GM23338 (cell line): Measurements from ENCODE around the gene SDHAF1. TPM values are rescaled to one million over a fixed set of nuclear protein-coding genes. Genes with fewer than 3 reads are reported as not detected.
"Not testable (repeated sequence)": the region's sequence is repeated elsewhere in the genome, so short reads cannot be mapped to it uniquely, and the experiment has no call there.

Experiments used
- ATAC-seq: fragments of 200-7000 bp; cut with Tn5 transposase; 3 replicates; pipeline ENCODE4 v1.9.1; 2020
- DNase-seq: peaks from one replicate; pipeline ENCODE4 v3.0.0-alpha.2; 2015; ENCODE audit warnings: low spot score
- H2AFZ ChIP-seq: fragments of 200-600 bp; sonication (generic); 2 replicates; pipeline ENCODE4 v1.8.0; 2016; ENCODE audit warnings: antibody characterized with exemption, mild to moderate bottlenecking, moderate library complexity
- H3F3A ChIP-seq: fragments of 200-600 bp; sonication (generic); replicated peaks from 2 replicates; pipeline ENCODE4 v1.8.0; 2017; ENCODE audit warnings: antibody characterized with exemption, mixed run types, low read depth
- H3K27ac ChIP-seq: fragments of 200-600 bp; sonication (generic); 2 replicates; pipeline ENCODE4 v1.6.1; 2016; ENCODE audit warnings: low read depth
- H3K27me3 ChIP-seq: fragments of 200-600 bp; sonication (generic); 2 replicates; pipeline ENCODE4 v1.8.0; 2016; ENCODE audit warnings: mild to moderate bottlenecking, mixed run types, moderate library complexity; ENCODE audit not compliant: insufficient read depth
- H3K36me3 ChIP-seq: fragments of 200-600 bp; sonication (generic); 2 replicates; pipeline ENCODE4 v1.8.0; 2016; ENCODE audit warnings: mild to moderate bottlenecking; ENCODE audit not compliant: insufficient read depth
- H3K4me1 ChIP-seq: fragments of 200-600 bp; sonication (generic); 2 replicates; pipeline ENCODE4 v1.8.0; 2016; ENCODE audit warnings: mild to moderate bottlenecking, moderate library complexity; ENCODE audit not compliant: insufficient read depth
- H3K4me2 ChIP-seq: fragments of 200-600 bp; sonication (generic); 2 replicates; pipeline ENCODE4 v1.7.1; 2017; ENCODE audit warnings: mixed run types
- H3K4me3 ChIP-seq: fragments of 200-600 bp; sonication (generic); 2 replicates; pipeline ENCODE4 v1.6.1; 2016; ENCODE audit warnings: mixed run types
- H3K79me2 ChIP-seq: fragments of 200-600 bp; sonication (generic); replicated peaks from 2 replicates; pipeline ENCODE4 v1.8.0; 2017; ENCODE audit warnings: mild to moderate bottlenecking; ENCODE audit not compliant: insufficient read depth
- H3K9me2 ChIP-seq: fragments of 200-600 bp; sonication (generic); 2 replicates; pipeline ENCODE4 v1.8.0; 2017; ENCODE audit not compliant: insufficient read depth
- H4K20me1 ChIP-seq: fragments of 200-600 bp; sonication (generic); replicated peaks from 2 replicates; pipeline ENCODE4 v1.8.0; 2017; ENCODE audit warnings: mild to moderate bottlenecking; ENCODE audit not compliant: insufficient read depth
- H3K27ac Mint-ChIP-seq: 2 replicates; pipeline ENCODE4 v1.8.0; 2020; ENCODE audit warnings: inconsistent platforms, mild to moderate bottlenecking, moderate library complexity, mixed read lengths
- H3K27me3 Mint-ChIP-seq: 3 replicates; pipeline ENCODE4 v1.8.0; 2022; ENCODE audit warnings: low read depth, mild to moderate bottlenecking, moderate library complexity, mixed read lengths, inconsistent platforms; ENCODE audit not compliant: insufficient read depth, poor library complexity
- H3K36me3 Mint-ChIP-seq: 3 replicates; pipeline ENCODE4 v1.8.0; 2021; ENCODE audit warnings: low read depth, mild to moderate bottlenecking, inconsistent platforms, moderate library complexity, mixed read lengths
- H3K4me1 Mint-ChIP-seq: 3 replicates; pipeline ENCODE4 v1.8.0; 2020; ENCODE audit warnings: mild to moderate bottlenecking, inconsistent platforms, mixed read lengths
- H3K4me3 Mint-ChIP-seq: 3 replicates; pipeline ENCODE4 v1.8.0; 2021; ENCODE audit warnings: moderate library complexity, mild to moderate bottlenecking, inconsistent platforms, mixed read lengths
- H3K9me3 Mint-ChIP-seq: 3 replicates; pipeline ENCODE4 v1.8.0; 2020; ENCODE audit warnings: moderate library complexity, mild to moderate bottlenecking, inconsistent platforms, mixed read lengths
- CTCF ChIP-seq, 2 experiments: fragments of 200-600 bp in 1 of 2; sonication (generic) in 1 of 2; conservative IDR thresholded peaks; 2 replicates each; pipeline versions ENCODE4 v1.5.1 to v1.6.1; 2016 to 2017; ENCODE audit warnings: antibody characterized with exemption in 2 of 2, low read depth in 2 of 2, mild to moderate bottlenecking in 2 of 2, moderate library complexity in 1 of 2
- ZNF462 ChIP-seq: fragments of 250-450 bp; sonication (Bioruptor Pico); IDR thresholded peaks from 2 replicates; pipeline ENCODE4 v1.5.0; 2020; ENCODE audit warnings: mild to moderate bottlenecking, moderate library complexity
- polyA plus RNA-seq: library from polyadenylated mRNA; unstranded; fragments of >200 nt; fragmentation: Nextera tagmentation; extraction: Ambion mirVana; gene quantifications from 2 replicates; pipeline ENCODE4 v1.2.1, GENCODE V29; 2016
- total RNA-seq: library from RNA; depleted of rRNA; stranded (reverse); fragments of >200 nt; shearing (Covaris generic); gene quantifications from 2 replicates; pipeline ENCODE4 v1.2.3, GENCODE V29; 2014

The SDHAF1 gene
- total and polyA plus RNA-seq, 2 experiments from 2014 or later, result 19.9 to 55.9 TPM

- no peak for TF ChIP-seq ZNF462 (CRISPR knock-in tag)
- TF ChIP-seq CTCF (conservative IDR thresholded peaks at IDR 0.05; ENCODE audit: low read depth in 2 of 2), result no peak
Observed at GRCh38 chr19:36040495-36040894, 45.5 kb downstream of the SDHAF1 start (continued).

- H3K4me3 ChIP-seq, H3F3A ChIP-seq, H3K79me2 ChIP-seq, H2AFZ ChIP-seq, H4K20me1 ChIP-seq, H3K4me2 ChIP-seq, H3K4me3 Mint-ChIP-seq, H3K9me3 Mint-ChIP-seq, H3K36me3 ChIP-seq, H3K36me3 Mint-ChIP-seq, DNase-seq, ATAC-seq, H3K27me3 ChIP-seq, H3K9me2 ChIP-seq, H3K27me3 Mint-ChIP-seq: not testable (repeated sequence)
- H3K27ac ChIP-seq, result peak overlapping the region; percentile 81
- Mint-ChIP-seq H3K27ac (peak overlapping the region; percentile 42), H3K4me1 (peaks cover 13% of the 10 kb centered on the region; the same call in 2 of the 3 replicates)
- peaks cover 12% of the 10 kb centered on the region for H3K4me1 ChIP-seq
Observed at GRCh38 chr19:36041092-36041491, 46.1 kb downstream of the SDHAF1 start.
